Endothelial cell of umbilical vein (primary cell): Measurements from ENCODE around the gene PDE8B. TPM values are rescaled to one million over a fixed set of nuclear protein-coding genes. Genes with fewer than 3 reads are reported as not detected.

ENCODE experiments used
- BruUV-seq: library from RNA; stranded (reverse); fragments of 400-500 nt; replicated peaks from 2 replicates; lab custom pipeline; 2021; lab: Mats Ljungman, UMichigan
- CTCF ChIA-PET: fragments of 300-600, 350-600 bp; sonication (Branson Sonifier 250); formaldehyde crosslinking; loops from one replicate; lab custom pipeline; 2021; ENCODE audit warnings: antibody characterized with exemption, inconsistent platforms; lab: Charles Lee
- POLR2A ChIA-PET: fragments of 300-600, 350-600 bp; sonication (Branson Sonifier 250); formaldehyde crosslinking; loops from one replicate; lab custom pipeline; 2021; ENCODE audit warnings: antibody characterized with exemption, inconsistent platforms; lab: Charles Lee
- DNase-seq: peaks from one replicate; pipeline ENCODE4 v3.0.0-alpha.2; 2011; ENCODE audit warnings: low read depth, low spot score
- FAIRE-seq: peaks from 2 replicates; lab custom pipeline; 2011; peaks lifted over from hg19 to GRCh38; lab: Jason Lieb, UNC
- H2AFZ ChIP-seq: 2 replicates; pipeline ENCODE4 v1.6.0; 2012; ENCODE audit warnings: low read depth, low read length, control low read depth, inconsistent platforms
- H3K27ac ChIP-seq: 2 replicates; pipeline ENCODE4 v1.5.1; 2011; ENCODE audit warnings: low read depth, mild to moderate bottlenecking, control low read depth, low read length, moderate library complexity; ENCODE audit not compliant: insufficient read depth
- H3K27me3 ChIP-seq, 2 experiments: 2 replicates each; pipeline versions ENCODE4 v1.6.0 to v1.6.1; 2011; ENCODE audit warnings: low read length in 2 of 2, mixed read lengths in 1 of 2; ENCODE audit not compliant: control insufficient read depth in 2 of 2, insufficient read depth in 2 of 2
- H3K36me3 ChIP-seq, 2 experiments: 2 replicates in 1 of 2; 3 replicates in 1 of 2; pipeline ENCODE4 v1.5.1; 2011; ENCODE audit warnings: low read length in 2 of 2, mild to moderate bottlenecking in 1 of 2, moderate library complexity in 1 of 2; ENCODE audit not compliant: control insufficient read depth in 2 of 2, insufficient read depth in 2 of 2; ENCODE audit errors: extremely low read depth in 1 of 2
- H3K4me1 ChIP-seq: 3 replicates; pipeline ENCODE4 v1.5.1; 2011; ENCODE audit warnings: mild to moderate bottlenecking, low read length; ENCODE audit not compliant: control insufficient read depth, insufficient read depth; ENCODE audit errors: extremely low read depth
- H3K4me2 ChIP-seq: 2 replicates; pipeline ENCODE4 v1.6.1; 2011; ENCODE audit warnings: low read length, control low read depth, mixed read lengths; ENCODE audit not compliant: insufficient read depth
- H3K4me3 ChIP-seq, 3 experiments: fragments of 200-600 bp in 1 of 3; sonication (generic), shearing (Covaris generic) in 1 of 3; replicated peaks in 1 of 3; 2 replicates each; pipeline ENCODE4 v1.5.1; 2011 to 2016; ENCODE audit warnings: control low read depth in 3 of 3, low read length in 3 of 3, mild to moderate bottlenecking in 2 of 3, inconsistent platforms in 1 of 3, low read depth in 1 of 3, moderate library complexity in 1 of 3; ENCODE audit not compliant: insufficient read depth in 1 of 3
- H3K79me2 ChIP-seq: 2 replicates; pipeline ENCODE4 v1.6.0; 2012; ENCODE audit warnings: low read length, inconsistent platforms; ENCODE audit not compliant: control insufficient read depth, insufficient read depth
- H3K9ac ChIP-seq: replicated peaks from 2 replicates; pipeline ENCODE3; 2011; ENCODE audit warnings: low read length, control low read depth; ENCODE audit not compliant: insufficient read depth; ENCODE audit errors: extremely low read depth
- H3K9me1 ChIP-seq: replicated peaks from 3 replicates; pipeline ENCODE4 v1.6.0; 2011; ENCODE audit warnings: mild to moderate bottlenecking, low read length; ENCODE audit not compliant: control insufficient read depth, insufficient read depth; ENCODE audit errors: extremely low read depth
- H3K9me3 ChIP-seq: replicated peaks from 2 replicates; pipeline ENCODE4 v1.5.1; 2012; ENCODE audit warnings: low read length, inconsistent platforms; ENCODE audit not compliant: control insufficient read depth, insufficient read depth
- H4K20me1 ChIP-seq: replicated peaks from 2 replicates; pipeline ENCODE3; 2011; ENCODE audit warnings: mild to moderate bottlenecking, low read length; ENCODE audit not compliant: control insufficient read depth, insufficient read depth; ENCODE audit errors: extremely low read depth
- EZH2 ChIP-seq: IDR thresholded peaks from 2 replicates; pipeline ENCODE4 v1.6.1; 2012; ENCODE audit warnings: borderline replicate concordance, low read depth, mild to moderate bottlenecking, moderate library complexity, low read length, inconsistent platforms; ENCODE audit not compliant: severe bottlenecking
- FOS ChIP-seq: IDR thresholded peaks from 2 replicates; pipeline ENCODE4 v1.6.1; 2011; ENCODE audit warnings: mild to moderate bottlenecking, low read length, moderate library complexity, borderline replicate concordance; ENCODE audit not compliant: insufficient read depth
- GATA2 ChIP-seq: IDR thresholded peaks from 2 replicates; pipeline ENCODE4 v1.7.0; 2011; ENCODE audit warnings: low read depth, mild to moderate bottlenecking, moderate library complexity, mixed read lengths, low read length; ENCODE audit not compliant: insufficient read length, insufficient read depth
- JUN ChIP-seq: IDR thresholded peaks from 2 replicates; pipeline ENCODE4 v1.6.1; 2011; ENCODE audit warnings: borderline replicate concordance, low read depth; ENCODE audit not compliant: insufficient read length, insufficient read depth
- MYC ChIP-seq: IDR thresholded peaks from one replicate; pipeline ENCODE4 v1.6.1; 2011; ENCODE audit warnings: mild to moderate bottlenecking, low read depth, low read length
- POLR2A ChIP-seq: IDR thresholded peaks from 2 replicates; pipeline ENCODE4 v1.6.1; 2012; ENCODE audit warnings: low read depth, mild to moderate bottlenecking, control low read depth, low read length
- POLR2AphosphoS5 ChIP-seq: IDR thresholded peaks from 2 replicates; pipeline ENCODE4 v1.6.1; 2012; ENCODE audit warnings: low read depth, mild to moderate bottlenecking, control low read depth, low read length, moderate library complexity; ENCODE audit not compliant: insufficient read depth
- dilution Hi-C: fragments of 300-500 bp; cut with MboI; formaldehyde crosslinking; loops from one replicate; pipeline ENCODE4 v1.15.0; 2019; ENCODE audit warnings: low sequenced_read_pairs; ENCODE audit not compliant: extremely low pct_ligation_motif_present
- intact Hi-C: fragments of 100-400 bp; cut with micrococcal nuclease; formaldehyde crosslinking; loops from one replicate; pipeline ENCODE4 v1.10.0; 2022
- polyA plus RNA-seq, 4 experiments: library from polyadenylated mRNA; depleted of rRNA in 3 of 4; stranded (reverse) in 3 of 4; unstranded in 1 of 4; fragments of >200 nt; gene quantifications; 2 replicates each; pipeline versions ENCODE4 v1.2.1 to v1.2.3, GENCODE V29; 2011 to 2012; ENCODE audit warnings: missing spikeins in 1 of 4
- total RNA-seq: library from RNA; stranded (reverse); gene quantifications from 2 replicates; pipeline ENCODE4 v1.2.3, GENCODE V29; 2021
- TF ChIP-seq, protein P1 (sequence below): IDR thresholded peaks from 2 replicates; pipeline ENCODE4 v1.6.1; 2011; ENCODE audit not compliant: insufficient read depth, insufficient read length
- TF ChIP-seq, protein P2 (sequence below), 2 donors: IDR thresholded peaks; 1 replicate in 1 of 2; 2 replicates in 1 of 2; pipeline ENCODE4 v1.5.1; 2011; ENCODE audit warnings: low read length in 2 of 2, mild to moderate bottlenecking in 2 of 2, moderate library complexity in 2 of 2, control low read depth in 1 of 2, inconsistent platforms in 1 of 2, low read depth in 1 of 2; ENCODE audit not compliant: insufficient read depth in 1 of 2; ENCODE audit errors: extremely low read depth in 1 of 2

PDE8B gene
- total and polyA plus RNA-seq, 2 donors (not counting 3 experiments of a cell fraction or from before 2014, with no cell fraction given), result not detected

DNA sequence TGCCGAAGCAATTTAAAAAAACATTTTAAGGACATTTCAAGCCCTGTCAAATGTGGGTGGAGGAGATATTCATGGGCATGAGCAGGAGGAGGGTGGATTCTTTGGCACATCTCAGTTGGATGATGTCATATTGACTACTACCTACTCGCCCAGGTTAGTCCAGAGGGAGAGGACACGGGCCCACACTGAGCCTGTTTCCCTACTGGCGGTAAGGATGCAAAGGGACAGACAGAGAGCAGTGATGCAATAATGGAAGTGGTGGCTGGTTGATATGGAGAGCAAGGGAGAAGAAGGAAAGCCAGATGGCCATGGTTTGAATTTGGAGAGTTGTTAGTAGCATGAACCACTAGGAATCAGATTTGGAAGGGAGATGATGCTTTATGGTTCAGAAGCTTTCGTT is 34.1 kb upstream of the PDE8B start:
- Histone ChIP-seq H3K9ac (no peak overlapping the region), H3K79me2 (no peaks in the 10 kb centered on the region), H3K4me1 (no peaks in the 10 kb centered on the region), H3K4me3 (no peak overlapping the region), H3K9me1 (no peaks in the 10 kb centered on the region), H4K20me1 (no peaks in the 10 kb centered on the region), H3K4me2 (no peak overlapping the region), H3K36me3 (no peaks in the 10 kb centered on the region), H2AFZ (no peak overlapping the region), H3K9me3 (no peaks in the 10 kb centered on the region), H3K27ac (no peak overlapping the region), H3K27me3 (peaks cover 29 to 43% of the 10 kb centered on the region in 2 experiments)
- ChIA-PET CTCF (no interaction called here), POLR2A (no interaction called here)
- intact Hi-C loops (no loop called here), dilution Hi-C loops (no loop called here)
- TF ChIP-seq, protein P1, sequence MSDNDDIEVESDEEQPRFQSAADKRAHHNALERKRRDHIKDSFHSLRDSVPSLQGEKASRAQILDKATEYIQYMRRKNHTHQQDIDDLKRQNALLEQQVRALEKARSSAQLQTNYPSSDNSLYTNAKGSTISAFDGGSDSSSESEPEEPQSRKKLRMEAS, result no peak
- TF ChIP-seq, protein P2, sequence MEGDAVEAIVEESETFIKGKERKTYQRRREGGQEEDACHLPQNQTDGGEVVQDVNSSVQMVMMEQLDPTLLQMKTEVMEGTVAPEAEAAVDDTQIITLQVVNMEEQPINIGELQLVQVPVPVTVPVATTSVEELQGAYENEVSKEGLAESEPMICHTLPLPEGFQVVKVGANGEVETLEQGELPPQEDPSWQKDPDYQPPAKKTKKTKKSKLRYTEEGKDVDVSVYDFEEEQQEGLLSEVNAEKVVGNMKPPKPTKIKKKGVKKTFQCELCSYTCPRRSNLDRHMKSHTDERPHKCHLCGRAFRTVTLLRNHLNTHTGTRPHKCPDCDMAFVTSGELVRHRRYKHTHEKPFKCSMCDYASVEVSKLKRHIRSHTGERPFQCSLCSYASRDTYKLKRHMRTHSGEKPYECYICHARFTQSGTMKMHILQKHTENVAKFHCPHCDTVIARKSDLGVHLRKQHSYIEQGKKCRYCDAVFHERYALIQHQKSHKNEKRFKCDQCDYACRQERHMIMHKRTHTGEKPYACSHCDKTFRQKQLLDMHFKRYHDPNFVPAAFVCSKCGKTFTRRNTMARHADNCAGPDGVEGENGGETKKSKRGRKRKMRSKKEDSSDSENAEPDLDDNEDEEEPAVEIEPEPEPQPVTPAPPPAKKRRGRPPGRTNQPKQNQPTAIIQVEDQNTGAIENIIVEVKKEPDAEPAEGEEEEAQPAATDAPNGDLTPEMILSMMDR (IDR thresholded peaks at IDR 0.05; ENCODE audit: extremely low read depth in 1 of 2, insufficient read depth in 1 of 2, low read depth in 1 of 2, low read length in 2 of 2), result no peak
- no peak for TF ChIP-seq FOS
- TF ChIP-seq MYC, result no peak
- no peak for TF ChIP-seq EZH2
- no peak for TF ChIP-seq JUN
- no TSS peak for BruUV-seq
- DNase-seq, result no peak
- FAIRE-seq, result no peak

DNA sequence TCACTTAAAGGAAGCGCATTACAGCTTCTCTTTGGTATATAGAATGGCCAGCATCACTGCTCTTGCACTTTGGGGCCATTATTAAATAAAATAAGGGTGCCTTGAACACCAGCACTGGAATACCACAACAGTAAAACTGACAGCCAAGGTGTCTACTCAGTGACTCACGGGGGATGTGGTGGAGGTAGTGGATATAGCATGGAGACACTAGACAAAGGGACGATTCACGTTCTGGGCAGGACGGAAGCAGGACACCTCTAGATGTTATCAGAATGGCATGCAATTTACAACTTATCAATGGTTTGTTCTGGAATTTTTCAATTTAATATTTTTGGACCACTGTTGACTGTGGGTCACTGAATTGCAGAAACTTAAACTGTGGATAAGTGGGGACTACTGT is 32.9 kb upstream of the PDE8B start:
- Histone ChIP-seq H4K20me1 (no peaks in the 10 kb centered on the region), H3K9ac (no peak overlapping the region), H3K36me3 (no peaks in the 10 kb centered on the region), H2AFZ (no peak overlapping the region), H3K9me1 (no peaks in the 10 kb centered on the region), H3K4me3 (no peak overlapping the region), H3K4me2 (no peak overlapping the region), H3K4me1 (no peaks in the 10 kb centered on the region), H3K9me3 (no peaks in the 10 kb centered on the region), H3K27ac (no peak overlapping the region), H3K79me2 (no peaks in the 10 kb centered on the region), H3K27me3 (peaks cover 36 to 49% of the 10 kb centered on the region in 2 experiments)
- DNase-seq, result no peak
- dilution Hi-C loops (no loop called here), intact Hi-C loops (no loop called here)
- no TSS peak for BruUV-seq
- ChIA-PET POLR2A (no interaction called here), CTCF (no interaction called here)
- no peak for FAIRE-seq
- TF ChIP-seq POLR2A, result no peak
- TF ChIP-seq POLR2AphosphoS5, result no peak
- no peak for TF ChIP-seq GATA2
- TF ChIP-seq FOS, result no peak
- TF ChIP-seq, protein P1, result no peak
- TF ChIP-seq, protein P2 (IDR thresholded peaks at IDR 0.05; ENCODE audit: extremely low read depth in 1 of 2, insufficient read depth in 1 of 2, low read depth in 1 of 2, low read length in 2 of 2), result no peak
